Adrenal gland (tissue), 12 donors: ENCODE results near the gene BAAT. TPM values are rescaled to one million over a fixed set of nuclear protein-coding genes. Genes with fewer than 3 reads are reported as not detected.

Experiments used
- DNase-seq, 7 donors: peaks; one replicate each; pipeline ENCODE4 v3.0.0-alpha.2; 2019 to 2020
- H3K27ac ChIP-seq, 5 donors: fragments of 200-600 bp; sonication (generic) in 4 of 5; 1 replicate in 3 of 5; 2 replicates in 2 of 5; pipeline versions ENCODE4 v1.5.1 to v1.8.0; 2016 to 2020; ENCODE audit warnings: mild to moderate bottlenecking in 1 of 5
- H3K27me3 ChIP-seq: fragments of 200-600 bp; 2 replicates; pipeline ENCODE4 v1.8.0; 2021
- H3K36me3 ChIP-seq, 2 donors: fragments of 200-600 bp; replicated peaks in 1 of 2; 1 replicate in 1 of 2; 2 replicates in 1 of 2; pipeline versions ENCODE4 v1.5.1 to v1.8.0; 2018 to 2022
- H3K4me1 ChIP-seq, 2 donors: fragments of 200-600 bp; replicated peaks in 1 of 2; 1 replicate in 1 of 2; 2 replicates in 1 of 2; pipeline versions ENCODE4 v1.5.1 to v1.8.0; 2018 to 2021
- H3K4me3 ChIP-seq, 4 donors: fragments of 200-600 bp; sonication (generic) in 3 of 4; one replicate each; pipeline ENCODE4 v1.5.1; 2016 to 2018
- H3K9me3 ChIP-seq, 3 donors: fragments of 200-600 bp; sonication (generic) in 1 of 3; replicated peaks in 1 of 3; 1 replicate in 2 of 3; 2 replicates in 1 of 3; pipeline versions ENCODE4 v1.5.1 to v1.8.0; 2016 to 2021
- POLR2A ChIP-seq, 2 donors: fragments of 450-650 bp; IDR thresholded peaks; one replicate each; pipeline ENCODE4 v1.6.1; 2017; ENCODE audit warnings: antibody characterized with exemption in 2 of 2, mild to moderate bottlenecking in 2 of 2, moderate library complexity in 1 of 2
- WGBS, 4 donors: extraction: QIAGEN DNeasy Blood & Tissue Kit in 2 of 4; methylation state at CpG; one replicate each; pipeline versions ENCODE4 v1.1.5 to v1.1.7; 2013 to 2017; 5-methylcytosine and 5-hydroxymethylcytosine counted together
- intact Hi-C, 2 donors: fragments of 100-400 bp; cut with DNase I; formaldehyde crosslinking; loops; one replicate each; pipeline versions ENCODE4 v1.14.1 to v1.15.0; 2022 to 2023
- polyA plus RNA-seq, 3 donors: library from polyadenylated mRNA; stranded (reverse); fragments of 200-250 nt in 2 of 3; fragments of 350-450 nt in 1 of 3; fragmentation: Illumina TruSeq in 1 of 3; extraction: RNeasy Lipid Tissue Mini Kit (QIAGEN cat#74804) in 1 of 3; gene quantifications; one replicate each; pipeline ENCODE4 v1.2.3, GENCODE V29; 2013 to 2014
- total RNA-seq, 9 donors: library from RNA; depleted of rRNA in 4 of 9; stranded (reverse); fragments of >200 nt in 4 of 9; fragments of 120-200 nt in 1 of 9; fragmentation: NEBNext Ultra II Directional in 1 of 9; extraction: Animal tissue kit (Norgen Biotek cat#: 25700) in 1 of 9; gene quantifications; one replicate each; pipeline versions ENCODE4 v1.1.0 to v1.2.4, GENCODE V29; 2013 to 2023
- TF ChIP-seq, protein P1 (sequence below), 6 experiments: fragments of 450-650 bp in 4 of 6; fragments of 200-600 bp in 2 of 6; sonication (generic) in 1 of 6; IDR thresholded peaks; 1 replicate in 5 of 6; 2 replicates in 1 of 6; pipeline versions ENCODE4 v1.5.1 to v1.8.0; 2016 to 2021; ENCODE audit warnings: antibody characterized with exemption in 6 of 6, mild to moderate bottlenecking in 2 of 6, moderate library complexity in 1 of 6
- donor health status: healthy with polysubstance abuse.
- donor health status: Bipolar disorder and iron deficiency.
- donor health status: DM: yes; HTN: yes; CAD: no.
- donor health status: DM: no; HTN: no; CAD: no.
- donor health status: DM: no; HTN: no; CAD: no.
- donor health status: DM: yes; HTN: yes; CAD: no.

BAAT gene
- total and polyA plus RNA-seq, 12 donors = 0.07 to 0.55 (median 0.16) TPM; not detected in 5

DNA sequence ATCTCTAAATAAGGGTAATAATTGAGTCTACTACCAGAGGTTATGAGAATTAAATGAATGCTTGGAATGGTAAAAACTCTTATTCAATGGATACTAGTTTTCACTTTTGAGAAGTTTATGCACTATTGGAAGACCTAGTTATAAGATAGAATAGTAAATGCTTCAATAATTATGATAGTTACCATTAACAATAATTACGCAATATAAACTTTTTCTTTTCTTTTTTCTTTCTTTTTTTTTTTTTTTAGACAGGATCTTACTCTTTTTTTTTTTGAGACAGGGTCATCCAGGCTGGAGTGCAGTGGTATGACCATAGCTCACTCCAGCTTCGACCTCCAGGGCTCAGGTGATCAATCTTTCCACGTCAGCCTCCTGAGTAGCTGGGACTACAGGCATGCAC, 44.1 kb upstream of the BAAT start:
- Histone ChIP-seq H3K27ac (no peak overlapping the region), H3K4me3 (no peak overlapping the region), H3K27me3 (no peaks in the 10 kb centered on the region), H3K9me3 (no peaks in the 10 kb centered on the region), H3K36me3 (no peaks in the 10 kb centered on the region), H3K4me1 (peaks cover 0 to 17% of the 10 kb centered on the region in 2 donors)
- 64 to 75% (median 67%) methylated on average over 2 to 3 of the region's 3 CpGs for WGBS, 4 donors
- intact Hi-C loops = no loop called here
- DNase-seq = no peak
- TF ChIP-seq POLR2A (IDR thresholded peaks at IDR 0.05) = no peak
- TF ChIP-seq, protein P1, sequence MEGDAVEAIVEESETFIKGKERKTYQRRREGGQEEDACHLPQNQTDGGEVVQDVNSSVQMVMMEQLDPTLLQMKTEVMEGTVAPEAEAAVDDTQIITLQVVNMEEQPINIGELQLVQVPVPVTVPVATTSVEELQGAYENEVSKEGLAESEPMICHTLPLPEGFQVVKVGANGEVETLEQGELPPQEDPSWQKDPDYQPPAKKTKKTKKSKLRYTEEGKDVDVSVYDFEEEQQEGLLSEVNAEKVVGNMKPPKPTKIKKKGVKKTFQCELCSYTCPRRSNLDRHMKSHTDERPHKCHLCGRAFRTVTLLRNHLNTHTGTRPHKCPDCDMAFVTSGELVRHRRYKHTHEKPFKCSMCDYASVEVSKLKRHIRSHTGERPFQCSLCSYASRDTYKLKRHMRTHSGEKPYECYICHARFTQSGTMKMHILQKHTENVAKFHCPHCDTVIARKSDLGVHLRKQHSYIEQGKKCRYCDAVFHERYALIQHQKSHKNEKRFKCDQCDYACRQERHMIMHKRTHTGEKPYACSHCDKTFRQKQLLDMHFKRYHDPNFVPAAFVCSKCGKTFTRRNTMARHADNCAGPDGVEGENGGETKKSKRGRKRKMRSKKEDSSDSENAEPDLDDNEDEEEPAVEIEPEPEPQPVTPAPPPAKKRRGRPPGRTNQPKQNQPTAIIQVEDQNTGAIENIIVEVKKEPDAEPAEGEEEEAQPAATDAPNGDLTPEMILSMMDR (IDR thresholded peaks at IDR 0.05) = no peak

- H3K9me3 ChIP-seq = no peaks in the 10 kb centered on the region
- no peaks in the 10 kb centered on the region for H3K36me3 ChIP-seq
- no peak for TF ChIP-seq POLR2A (IDR thresholded peaks at IDR 0.05)
- TF ChIP-seq, protein P1 (IDR thresholded peaks at IDR 0.05) = no peak
- peaks cover 0 to 9% of the 10 kb centered on the region in 2 donors for H3K4me1 ChIP-seq
- intact Hi-C loops = no loop called here
- H3K4me3 ChIP-seq = no peak overlapping the region
- no peak overlapping the region for H3K27ac ChIP-seq
- DNase-seq = no peak
- WGBS, 4 donors = 70 to 87% (median 86%) methylated on average over 3 of the region's 3 CpGs
- no peaks in the 10 kb centered on the region for H3K27me3 ChIP-seq
Measured at GRCh38 chr9:101427957-101428655, 43.3 kb upstream of the BAAT start.

DNA sequence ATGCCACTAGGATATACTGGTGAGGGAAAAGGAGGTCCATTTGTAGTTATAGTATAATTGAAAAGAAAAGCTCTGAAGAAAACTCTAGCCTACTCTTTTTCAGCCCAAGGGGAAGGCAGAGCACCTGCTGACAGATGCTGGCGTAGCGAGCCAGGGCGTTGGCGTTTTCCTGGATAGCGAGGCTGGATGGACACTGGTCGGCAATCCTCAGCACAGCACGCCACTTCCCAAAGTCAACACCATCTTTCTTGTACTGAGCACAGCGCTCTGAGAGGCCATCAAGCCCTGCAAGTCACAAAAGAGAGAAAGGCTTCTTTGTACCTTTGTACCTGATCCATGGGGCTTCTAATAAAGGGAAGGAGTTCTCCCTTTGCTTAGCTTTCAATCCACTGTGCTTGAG, 42.6 kb upstream of the BAAT start:
- no peak for DNase-seq
- no peaks in the 10 kb centered on the region for H3K27me3 ChIP-seq
- no peak for TF ChIP-seq POLR2A (IDR thresholded peaks at IDR 0.05)
- TF ChIP-seq, protein P1 (IDR thresholded peaks at IDR 0.05) = no peak
- H3K36me3 ChIP-seq = no peaks in the 10 kb centered on the region
- H3K9me3 ChIP-seq = no peaks in the 10 kb centered on the region
- H3K4me3 ChIP-seq = no peak overlapping the region
- 89 to 95% (median 92%) methylated on average over 8 of the region's 8 CpGs for WGBS, 4 donors
- H3K27ac ChIP-seq = no peak overlapping the region
- intact Hi-C loops = no loop called here
- H3K4me1 ChIP-seq = peaks cover 0 to 2% of the 10 kb centered on the region in 2 donors

- DNase-seq = peak in 2 of 7 donors; percentile 25 to 54
- no peak overlapping the region for H3K4me3 ChIP-seq
- no peak overlapping the region for H3K27ac ChIP-seq
- no peaks in the 10 kb centered on the region for H3K36me3 ChIP-seq
- no peaks in the 10 kb centered on the region for H3K27me3 ChIP-seq
- no peaks in the 10 kb centered on the region for H3K9me3 ChIP-seq
- TF ChIP-seq POLR2A (IDR thresholded peaks at IDR 0.05) = no peak
- TF ChIP-seq, protein P1 (IDR thresholded peaks at IDR 0.05) = no peak
- H3K4me1 ChIP-seq = peaks cover 0 to 8% of the 10 kb centered on the region in 2 donors
- WGBS, 4 donors = 64 to 72% (median 72%) methylated on average over 5 of the region's 5 CpGs
- intact Hi-C loops = no loop called here
Measured at GRCh38 chr9:101421653-101422065, 36.9 kb upstream of the BAAT start.
